BJ (cell line): ENCODE results near the gene EFHC2. TPM values are rescaled to one million over a fixed set of nuclear protein-coding genes. Genes with fewer than 3 reads are reported as not detected.

ENCODE experiments used
- CTCF ChIA-PET: fragments of 350-600 bp; formaldehyde crosslinking; extraction: SDS; loops from one replicate; lab custom pipeline; 2021; ENCODE audit warnings: antibody characterized with exemption, inconsistent platforms; lab: Yijun Ruan, JAX
- POLR2A ChIA-PET: fragments of 300-600 bp; sonication (Branson Sonifier 250); formaldehyde crosslinking; extraction: SDS; loops from one replicate; lab custom pipeline; 2021; ENCODE audit warnings: antibody characterized with exemption; lab: Charles Lee
- DNase-seq: peaks from one replicate; pipeline ENCODE4 v3.0.0-alpha.2; 2011; ENCODE audit warnings: low read depth
- H3K27me3 ChIP-seq: 2 replicates; pipeline ENCODE4 v1.6.0; 2011; ENCODE audit warnings: low read length; ENCODE audit not compliant: control insufficient read depth, insufficient read depth
- H3K36me3 ChIP-seq: 2 replicates; pipeline ENCODE4 v1.5.1; 2011; ENCODE audit warnings: low read length; ENCODE audit not compliant: control insufficient read depth, insufficient read depth
- H3K4me3 ChIP-seq: 2 replicates; pipeline ENCODE4 v1.5.1; 2011; ENCODE audit warnings: low read depth, mild to moderate bottlenecking, control low read depth, low read length
- polyA plus RNA-seq: library from polyadenylated mRNA; depleted of rRNA; stranded (reverse); fragments of >200 nt; gene quantifications from 2 replicates; pipeline ENCODE4 v1.2.3, GENCODE V29; 2011
- TF ChIP-seq, protein P1 (sequence below): IDR thresholded peaks from 2 replicates; pipeline ENCODE4 v1.5.1; 2011; ENCODE audit warnings: low read depth, mild to moderate bottlenecking, control low read depth, inconsistent platforms, low read length, moderate library complexity; ENCODE audit not compliant: insufficient read depth

Gene EFHC2
- polyA plus RNA-seq, 1 experiment, result not detected

DNA sequence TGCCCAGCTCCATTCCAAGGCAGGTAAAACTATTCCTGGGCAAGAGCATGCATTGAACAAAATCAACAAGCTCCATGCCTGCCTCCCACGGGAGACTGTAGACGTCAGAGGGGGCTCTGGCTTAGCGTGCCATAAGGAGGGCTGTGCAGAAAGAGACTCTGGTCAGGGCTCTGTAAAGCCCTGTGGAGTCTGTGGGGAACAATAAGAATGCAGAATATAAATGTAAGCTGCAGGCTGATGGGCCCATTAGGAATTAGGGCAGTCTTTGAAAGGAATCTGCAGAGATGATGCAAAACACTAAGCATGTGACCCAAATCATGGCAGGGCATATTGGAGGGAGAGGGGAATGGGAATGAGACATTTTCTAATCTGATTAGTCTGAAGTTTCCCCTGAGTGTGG, 170.3 kb downstream of the EFHC2 start:
- DNase-seq, result no peak
- ChIA-PET CTCF (no interaction called here), POLR2A (no interaction called here)
- no peaks in the 10 kb centered on the region for H3K27me3 ChIP-seq
- TF ChIP-seq, protein P1, sequence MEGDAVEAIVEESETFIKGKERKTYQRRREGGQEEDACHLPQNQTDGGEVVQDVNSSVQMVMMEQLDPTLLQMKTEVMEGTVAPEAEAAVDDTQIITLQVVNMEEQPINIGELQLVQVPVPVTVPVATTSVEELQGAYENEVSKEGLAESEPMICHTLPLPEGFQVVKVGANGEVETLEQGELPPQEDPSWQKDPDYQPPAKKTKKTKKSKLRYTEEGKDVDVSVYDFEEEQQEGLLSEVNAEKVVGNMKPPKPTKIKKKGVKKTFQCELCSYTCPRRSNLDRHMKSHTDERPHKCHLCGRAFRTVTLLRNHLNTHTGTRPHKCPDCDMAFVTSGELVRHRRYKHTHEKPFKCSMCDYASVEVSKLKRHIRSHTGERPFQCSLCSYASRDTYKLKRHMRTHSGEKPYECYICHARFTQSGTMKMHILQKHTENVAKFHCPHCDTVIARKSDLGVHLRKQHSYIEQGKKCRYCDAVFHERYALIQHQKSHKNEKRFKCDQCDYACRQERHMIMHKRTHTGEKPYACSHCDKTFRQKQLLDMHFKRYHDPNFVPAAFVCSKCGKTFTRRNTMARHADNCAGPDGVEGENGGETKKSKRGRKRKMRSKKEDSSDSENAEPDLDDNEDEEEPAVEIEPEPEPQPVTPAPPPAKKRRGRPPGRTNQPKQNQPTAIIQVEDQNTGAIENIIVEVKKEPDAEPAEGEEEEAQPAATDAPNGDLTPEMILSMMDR, result no peak
- H3K36me3 ChIP-seq, result no peaks in the 10 kb centered on the region
- no peak overlapping the region for H3K4me3 ChIP-seq

DNA sequence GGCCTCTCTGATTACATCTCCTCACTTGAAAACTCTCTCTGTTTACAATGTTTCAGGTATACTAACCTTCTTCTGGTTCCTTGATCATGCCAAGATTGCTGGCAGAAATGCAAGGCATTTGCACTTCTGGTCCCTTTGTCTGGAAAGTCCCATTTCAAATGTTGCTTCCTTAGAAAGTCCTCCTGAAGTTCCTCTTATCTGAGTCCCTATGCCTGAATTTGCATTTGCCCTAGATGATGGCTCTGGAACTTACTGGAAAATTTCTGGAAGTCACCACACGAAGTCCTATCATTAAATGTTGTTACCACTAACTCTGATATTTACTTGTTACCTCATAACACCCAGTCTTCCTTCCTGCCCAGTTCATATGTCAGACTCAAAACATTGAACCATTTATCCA, 176.4 kb downstream of the EFHC2 start:
- POLR2A ChIA-PET, result no interaction called here
- no peaks in the 10 kb centered on the region for H3K36me3 ChIP-seq
- H3K27me3 ChIP-seq, result no peaks in the 10 kb centered on the region
- TF ChIP-seq, protein P1, result no peak
- DNase-seq, result no peak
- H3K4me3 ChIP-seq, result no peak overlapping the region
- CTCF ChIA-PET, result no interaction called here

DNA sequence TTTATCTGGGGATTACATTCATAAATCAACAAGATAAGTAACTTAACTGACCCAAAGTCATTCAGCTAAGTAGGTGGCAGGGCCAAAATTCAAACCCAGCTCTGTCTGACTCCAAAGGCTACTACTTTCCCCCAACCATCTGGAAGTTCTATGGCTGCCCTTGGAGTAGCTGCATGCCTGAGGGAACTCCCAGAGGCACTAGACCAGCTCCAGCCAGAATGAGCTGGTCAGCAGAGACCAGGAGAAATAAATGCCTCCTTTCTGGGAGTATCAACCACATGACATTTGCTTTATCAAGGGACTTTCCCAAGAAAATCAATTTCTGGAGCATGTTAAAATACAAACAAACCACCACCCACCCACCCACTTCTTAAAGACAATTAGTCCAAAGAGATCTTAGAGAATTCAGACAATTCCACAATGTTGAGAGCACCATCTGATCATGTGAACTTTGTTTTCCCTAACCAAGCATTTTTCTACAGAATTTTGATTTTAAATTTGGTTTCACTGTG, 180.5 kb downstream of the EFHC2 start:
- CTCF ChIA-PET, result no interaction called here
- Histone ChIP-seq H3K36me3 (no peaks in the 10 kb centered on the region), H3K27me3 (no peaks in the 10 kb centered on the region), H3K4me3 (no peak overlapping the region)
- TF ChIP-seq, protein P1, result no peak
- no peak for DNase-seq
- POLR2A ChIA-PET, result no interaction called here

DNA sequence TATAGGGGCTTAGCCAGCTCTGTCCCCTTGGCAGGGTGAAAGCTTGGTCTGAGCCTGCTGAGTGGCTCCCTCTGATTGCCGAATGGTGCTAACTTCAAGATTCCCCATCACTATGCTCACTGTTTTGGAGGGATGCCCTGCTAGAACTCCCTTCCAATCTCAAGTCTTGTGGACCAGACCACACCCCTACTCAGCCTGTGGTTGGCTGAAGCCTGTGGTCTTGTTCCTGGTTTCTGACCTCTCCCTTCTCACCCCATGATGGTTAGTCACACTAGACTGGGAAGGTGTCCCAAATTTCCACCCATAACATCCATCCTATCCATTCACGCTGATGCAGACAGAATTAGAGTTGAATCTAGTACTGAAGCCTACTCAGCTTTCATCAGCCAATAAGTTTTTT, 185.6 kb downstream of the EFHC2 start:
- TF ChIP-seq, protein P1, result no peak
- CTCF ChIA-PET, result no interaction called here
- POLR2A ChIA-PET, result no interaction called here
- DNase-seq, result no peak
- Histone ChIP-seq H3K36me3 (no peaks in the 10 kb centered on the region), H3K27me3 (no peaks in the 10 kb centered on the region), H3K4me3 (no peak overlapping the region)

DNA sequence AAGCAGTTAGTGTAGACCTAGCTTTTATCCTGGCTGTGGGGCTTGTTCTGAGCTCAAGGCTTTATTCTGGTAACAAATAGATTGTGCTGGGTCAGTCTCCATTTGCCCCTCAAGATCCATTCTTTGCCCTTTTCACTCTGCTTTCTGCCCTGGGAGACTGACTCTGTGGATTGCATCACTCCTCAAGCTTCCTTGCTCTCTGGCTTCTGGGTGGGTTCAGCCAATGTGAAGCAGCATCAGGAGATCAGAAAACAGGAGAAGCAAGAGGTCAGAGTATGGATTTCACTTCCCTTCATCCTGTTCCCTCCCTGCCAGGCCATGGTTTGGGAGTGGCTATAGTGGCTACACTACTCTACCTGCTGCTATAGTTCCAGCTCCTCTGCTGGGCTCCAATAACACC, 186.2 kb downstream of the EFHC2 start:
- no peak overlapping the region for H3K4me3 ChIP-seq
- ChIA-PET POLR2A (no interaction called here), CTCF (no interaction called here)
- DNase-seq, result no peak
- no peaks in the 10 kb centered on the region for H3K36me3 ChIP-seq
- H3K27me3 ChIP-seq, result no peaks in the 10 kb centered on the region
- TF ChIP-seq, protein P1, result no peak
